RCC 7860 (cell line): ENCODE results near the gene CRY2.
"Not testable (repeated sequence)": the region's sequence is repeated elsewhere in the genome, so short reads cannot be mapped to it uniquely, and the experiment has no call there.

Source experiments
- DNase-seq: peaks from one replicate; pipeline ENCODE4 v3.0.0-alpha.2; 2015; ENCODE audit warnings: low spot score
- FAIRE-seq: peaks from 2 replicates; lab custom pipeline; 2012; peaks lifted over from hg19 to GRCh38; lab: Jason Lieb, UNC

The CRY2 gene

GRCh38 chr11:45846974-45847910 lies at the start of gene CRY2:
Gene CRY2 (plus strand): TSS chr11:45847475. CDS start chr11:45847491, 16 bp downstream.
- peak; percentile 73 for FAIRE-seq
- DNase-seq, result peak; percentile 93

DNA sequence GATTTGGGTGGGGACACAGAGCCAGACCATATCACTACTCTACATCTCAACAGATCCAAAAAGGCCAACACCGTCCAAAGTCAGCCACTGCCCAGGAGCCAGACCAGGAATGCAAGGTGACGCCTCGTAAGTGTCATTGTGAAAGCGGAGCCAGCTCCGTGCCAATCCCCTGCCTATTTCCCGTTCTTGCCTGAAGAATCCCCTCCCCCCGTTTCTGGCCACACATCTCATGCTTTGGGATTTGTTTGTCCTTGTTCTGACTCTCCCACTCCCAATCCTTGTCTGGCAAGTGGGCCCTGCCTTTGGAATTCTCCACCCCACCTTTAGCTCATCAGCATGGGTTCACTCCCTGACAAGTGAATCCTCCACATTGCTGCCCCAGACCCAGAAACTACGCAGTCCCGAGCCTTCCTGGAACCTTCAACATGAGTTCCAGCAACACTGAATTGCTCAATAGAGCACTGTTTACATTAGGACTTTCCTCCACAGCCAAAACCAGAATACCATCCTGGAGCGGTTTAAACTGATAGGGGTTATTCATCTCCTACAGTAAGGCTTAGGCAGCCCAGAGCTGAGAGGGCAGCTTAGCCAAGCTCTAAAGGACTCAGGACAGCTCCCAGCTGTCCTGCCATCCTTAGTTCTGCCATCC lies 48.4 kb upstream of the CRY2 start:
- FAIRE-seq, result no peak
- no peak for DNase-seq

DNA sequence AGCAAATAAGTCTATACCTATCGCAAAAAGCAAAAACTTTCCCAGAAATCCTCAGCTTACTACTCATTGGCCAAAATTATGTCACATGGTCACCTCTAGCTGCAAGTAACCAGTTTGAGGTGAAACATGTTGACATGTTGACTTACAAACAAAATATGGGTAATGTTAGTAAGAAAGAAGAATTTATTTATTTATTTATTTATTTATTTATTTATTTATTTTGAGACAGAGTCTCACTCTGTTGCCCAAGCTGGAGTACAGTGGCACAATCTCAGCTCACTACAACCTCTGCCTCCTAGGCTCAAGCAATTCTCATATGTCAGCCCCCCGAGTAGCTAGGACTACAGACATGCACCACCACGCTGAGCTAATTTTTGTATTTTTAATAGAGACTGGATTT lies 47.7 kb upstream of the CRY2 start:
- no peak for DNase-seq
- FAIRE-seq, result no peak

DNA sequence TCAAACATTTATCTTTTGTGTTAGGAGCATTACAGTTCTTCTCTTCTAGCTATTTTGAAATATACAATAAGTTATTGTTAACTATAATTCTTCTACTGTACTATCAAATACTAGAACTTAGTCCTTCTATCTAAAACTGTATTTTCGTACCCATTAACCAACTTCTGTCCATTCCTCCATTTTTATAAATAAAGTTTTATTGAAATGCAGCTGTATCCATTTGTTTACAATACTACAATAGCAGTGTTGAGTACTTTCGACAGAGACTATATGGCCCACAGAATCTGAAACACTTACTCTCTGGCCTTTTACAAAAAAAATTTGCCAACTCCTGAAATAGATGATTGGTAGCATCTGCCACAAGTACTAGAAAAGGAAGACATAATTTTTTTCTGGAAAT lies 47.0 kb upstream of the CRY2 start:
- FAIRE-seq (no peak), DNase-seq (no peak)

- FAIRE-seq, result no peak
- DNase-seq, result no peak
Observed at GRCh38 chr11:45801723-45802315, 45.5 kb upstream of the CRY2 start.

GRCh38 chr11:45802531-45803317 lies 44.6 kb upstream of the CRY2 start:
- FAIRE-seq, result no peak

DNA sequence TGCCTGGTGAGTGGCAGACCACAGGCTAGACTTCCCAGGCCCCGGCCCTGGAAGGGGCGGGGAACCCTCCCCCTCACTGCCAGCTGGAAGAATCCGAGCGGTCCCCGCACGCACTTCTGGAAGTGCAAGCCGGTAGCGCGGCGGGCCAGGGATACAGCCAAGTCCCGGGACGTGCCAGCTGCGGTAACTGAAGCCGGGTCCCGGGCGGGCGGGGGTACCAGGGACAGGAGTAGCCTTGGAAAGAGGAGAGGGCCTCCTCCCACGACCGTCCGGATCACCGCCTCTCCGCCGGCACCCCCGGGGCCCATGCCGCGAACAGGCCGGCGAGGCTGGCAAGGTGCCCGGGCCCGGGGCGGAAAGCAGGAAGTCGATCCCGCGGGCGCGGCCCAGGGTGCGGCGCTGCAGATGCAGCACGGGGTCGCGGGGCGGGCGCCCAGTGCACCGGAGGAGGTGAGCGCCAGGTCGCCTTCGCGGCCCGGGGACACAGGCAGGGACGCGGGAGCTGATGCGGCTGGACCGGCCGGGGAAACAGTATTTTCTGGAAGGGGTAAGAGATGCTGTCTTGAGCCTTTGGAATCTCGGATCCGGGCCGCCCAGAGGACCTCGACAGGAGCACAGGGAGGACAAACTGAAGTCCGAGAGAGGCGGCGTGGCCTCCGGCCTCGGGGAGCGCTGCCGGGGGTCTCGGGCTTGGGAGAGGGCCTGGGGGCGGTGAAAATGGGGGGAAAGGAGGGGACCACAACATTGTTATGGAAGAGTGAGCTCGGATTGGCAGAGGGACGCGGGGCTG lies 43.1 kb upstream of the CRY2 start:
- no peak for FAIRE-seq
- DNase-seq, result peak; percentile 21

More at GRCh38 chr11:45802531-45803317, 44.6 kb upstream of the CRY2 start:
- DNase-seq, result no peak

DNA sequence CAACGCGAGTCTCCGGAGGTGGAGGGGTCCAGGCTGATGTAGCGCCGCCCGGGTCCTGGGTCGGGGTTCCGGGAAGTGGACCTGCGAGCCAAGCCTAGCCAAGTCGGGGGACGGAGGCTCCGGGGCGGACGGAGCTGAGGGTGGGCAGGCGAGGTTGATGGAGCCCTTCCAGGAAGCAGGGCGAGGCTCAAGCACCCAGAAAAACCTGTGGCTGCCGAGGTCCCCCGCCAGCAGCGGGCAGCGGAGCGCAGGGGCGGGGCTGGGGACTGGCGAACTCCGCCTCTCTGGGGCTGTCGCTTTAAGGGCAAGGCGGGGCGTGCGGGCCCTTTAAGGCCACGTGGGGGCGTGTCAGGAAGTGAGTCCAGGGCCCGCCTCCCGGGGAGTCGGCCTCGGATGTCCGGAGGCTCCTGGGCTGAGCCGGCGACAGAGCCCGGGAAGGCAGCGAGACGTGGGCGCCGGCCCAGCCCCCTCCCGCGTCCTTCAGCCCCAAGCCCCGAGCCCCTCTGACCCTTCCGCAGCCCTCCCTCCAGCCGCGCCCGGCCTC lies 42.4 kb upstream of the CRY2 start, which contains the start of gene SLC35C1:
SLC35C1 (plus strand) TSS at position 389 of the 544 bp plus-strand sequence. CDS start 653 bp downstream, outside the sequence.
- DNase-seq (peak; percentile 79), FAIRE-seq (no peak)

- FAIRE-seq, result no peak
- peak; percentile 42 for DNase-seq
Observed at GRCh38 chr11:45805305-45806071, 41.8 kb upstream of the CRY2 start.

GRCh38 chr11:45806072-45806933 lies 41.0 kb upstream of the CRY2 start:
- no peak for FAIRE-seq
- DNase-seq, result no peak

DNA sequence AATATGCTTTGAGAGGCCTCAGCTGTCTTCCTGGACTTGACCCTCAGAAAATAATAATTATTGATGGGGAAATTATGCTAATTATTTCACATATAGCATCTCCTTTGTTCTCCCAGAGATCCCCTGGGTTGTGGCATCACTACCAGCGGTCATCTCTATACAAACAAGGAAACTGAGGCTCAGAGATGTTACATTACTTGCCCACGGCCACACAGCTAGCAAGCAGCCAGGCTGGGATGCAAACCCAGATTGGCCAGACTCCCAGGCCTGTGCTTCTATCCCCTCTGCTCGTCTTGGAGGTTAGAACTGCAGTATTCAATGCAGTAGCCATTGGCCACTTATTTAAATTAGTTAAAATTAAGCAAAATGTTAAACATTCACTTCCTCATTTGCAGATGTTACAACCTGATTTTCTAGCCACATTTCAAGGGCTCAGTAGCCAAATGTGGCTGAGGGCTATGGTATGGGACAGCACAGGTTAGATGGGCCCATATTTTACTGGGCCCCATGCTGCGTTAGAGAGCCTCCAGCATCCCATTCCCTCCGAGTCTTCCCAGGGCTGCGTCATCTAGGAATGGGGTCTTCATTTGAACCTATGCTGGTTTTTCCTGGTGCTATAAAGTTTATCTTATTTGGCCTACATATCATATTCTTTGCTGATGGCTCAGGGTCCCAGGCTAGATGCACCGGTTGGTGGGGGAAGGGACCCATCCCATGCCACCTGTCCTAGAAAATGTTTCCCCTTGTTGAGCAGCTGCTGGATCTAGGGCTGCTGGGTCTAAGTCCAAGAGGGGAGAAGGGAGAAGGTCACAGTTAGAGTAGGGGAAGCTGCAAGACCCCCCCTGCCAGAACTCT lies 40.1 kb upstream of the CRY2 start:
- FAIRE-seq (no peak), DNase-seq (no peak)

GRCh38 chr11:45807792-45808238 lies 39.5 kb upstream of the CRY2 start:
- DNase-seq (no peak), FAIRE-seq (no peak)

GRCh38 chr11:45808427-45808826 lies 38.8 kb upstream of the CRY2 start:
- not testable (repeated sequence) for FAIRE-seq

DNA sequence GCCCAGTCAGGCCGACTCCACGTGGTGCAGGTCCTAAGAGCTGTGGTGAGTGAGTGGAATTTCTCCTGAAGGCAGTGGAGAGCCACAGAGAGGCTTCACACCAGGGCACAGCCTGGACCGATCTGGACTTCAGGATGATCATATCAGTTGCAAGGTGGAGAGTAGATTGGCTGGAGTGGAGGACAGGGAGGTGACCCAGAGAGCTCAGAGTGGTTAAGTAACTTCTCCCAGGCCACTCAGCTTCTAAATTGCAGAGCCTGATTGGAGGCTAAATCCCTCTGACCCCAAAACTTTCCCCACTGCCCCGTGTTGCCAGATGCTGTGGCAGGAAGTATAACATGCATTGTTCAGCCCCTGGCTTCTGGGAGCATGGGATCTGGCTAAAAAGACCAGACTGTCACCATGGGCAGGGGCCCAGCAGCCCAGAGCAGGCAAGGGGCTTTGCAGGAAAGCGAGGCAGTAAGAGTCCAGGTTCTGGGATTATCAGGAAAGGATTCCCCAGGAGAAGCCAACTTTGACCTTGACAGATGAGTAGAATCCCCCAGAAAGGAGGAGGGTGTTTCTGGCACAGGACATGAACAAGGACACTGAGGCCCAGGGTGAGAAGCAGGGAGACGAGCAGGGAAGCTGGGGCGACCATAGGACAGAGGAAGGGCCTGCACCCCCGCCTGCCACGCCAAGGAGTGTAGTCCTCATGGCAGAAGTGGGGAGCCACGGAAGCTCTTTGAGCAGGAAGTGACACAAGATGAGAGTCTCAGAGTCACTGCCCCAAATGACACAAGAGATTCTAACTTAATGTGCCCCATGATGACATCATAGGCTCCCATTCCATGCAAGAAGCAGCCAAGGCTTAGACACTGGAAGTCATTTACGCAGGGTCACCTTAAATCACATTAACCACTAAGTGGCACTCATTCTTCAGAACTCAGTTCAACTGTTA lies 37.5 kb upstream of the CRY2 start:
- FAIRE-seq, result no peak

More at GRCh38 chr11:45808427-45808826, 38.8 kb upstream of the CRY2 start:
- not testable (repeated sequence) for DNase-seq

GRCh38 chr11:45810431-45811108 lies 36.7 kb upstream of the CRY2 start:
- no peak for DNase-seq
- FAIRE-seq, result no peak

More for the DNA sequence above, 37.5 kb upstream of the CRY2 start:
- no peak for DNase-seq
